GM21390 (cell line): ENCODE data around the gene VILL.
A peak's percentile ranks its signal among the peaks of the same experiment; 100 is the strongest.
"Not testable (repeated sequence)": the region's sequence is repeated elsewhere in the genome, so short reads cannot be mapped to it uniquely, and the experiment has no call there.

Source experiments
- ATAC-seq: cut with Tn5 transposase; IDR thresholded peaks from one replicate; pipeline ENCODE4 v1.9.1; 2021; ENCODE audit not compliant: unreplicated experiment

The VILL gene

DNA sequence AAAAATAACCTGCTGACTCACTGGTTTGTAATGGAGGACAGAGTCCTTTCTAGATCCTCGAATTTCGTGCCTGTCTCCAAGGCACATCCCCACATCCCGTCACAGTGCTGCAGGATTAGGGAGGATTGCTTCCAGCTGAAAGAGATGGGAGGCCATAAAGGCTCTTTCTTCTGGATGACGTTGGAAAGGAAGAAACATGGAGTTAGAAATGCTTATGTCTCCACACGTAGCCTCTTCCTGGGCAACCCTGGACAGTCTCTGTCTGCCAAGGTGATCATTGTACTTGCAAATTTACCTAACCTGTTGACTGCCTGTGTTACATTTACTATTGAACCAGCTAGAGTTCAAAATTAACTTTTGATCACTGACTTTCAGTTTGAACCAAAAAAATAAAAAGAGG, 27.6 kb upstream of the VILL start:
- ATAC-seq: no peak

DNA sequence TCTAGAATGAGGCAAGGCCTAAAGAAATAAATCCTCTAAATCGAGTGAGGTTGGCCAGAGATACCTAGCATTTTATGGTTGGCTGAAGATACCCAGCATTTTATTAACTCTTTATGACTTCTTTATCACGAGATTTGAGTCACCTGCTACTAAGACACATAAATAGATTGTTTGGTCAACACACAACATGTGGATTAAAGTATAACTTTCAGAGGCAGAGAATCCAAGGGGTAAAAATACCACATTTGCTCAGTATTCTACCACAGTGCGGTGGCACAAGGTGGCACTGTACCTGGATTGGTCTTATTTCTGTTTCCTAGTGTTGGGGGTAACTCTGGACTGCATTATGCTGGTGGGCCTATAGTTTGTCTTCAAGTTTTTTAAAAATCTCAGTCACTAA, 27.0 kb upstream of the VILL start:
- ATAC-seq: no peak

- ATAC-seq: no peak
Measured at GRCh38 chr3:37964146-37964545, 26.4 kb upstream of the VILL start.

DNA sequence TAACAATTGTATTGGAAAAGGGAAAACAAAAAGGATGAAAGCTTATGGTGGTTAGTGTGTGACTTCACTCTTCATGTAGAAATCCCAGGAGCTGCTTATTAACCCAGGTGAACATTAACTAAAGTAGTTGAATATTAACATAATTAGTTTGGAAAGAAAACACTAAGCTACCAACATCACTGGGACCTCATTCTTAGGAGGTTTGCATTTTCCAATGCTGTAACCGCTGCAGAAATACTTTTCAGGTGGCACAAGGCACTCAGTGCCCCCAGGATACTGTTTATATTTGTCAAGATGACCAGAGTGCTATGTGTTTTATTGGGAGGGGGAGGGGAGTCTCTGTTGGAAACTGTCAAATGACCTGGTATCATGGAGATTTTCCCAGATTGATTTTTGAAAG, 25.9 kb upstream of the VILL start:
- no peak for ATAC-seq

GRCh38 chr3:37967260-37967881, 23.2 kb upstream of the VILL start:
- ATAC-seq: peak; percentile 66

- ATAC-seq: no peak
Measured at GRCh38 chr3:37968199-37968598, 22.4 kb upstream of the VILL start.

DNA sequence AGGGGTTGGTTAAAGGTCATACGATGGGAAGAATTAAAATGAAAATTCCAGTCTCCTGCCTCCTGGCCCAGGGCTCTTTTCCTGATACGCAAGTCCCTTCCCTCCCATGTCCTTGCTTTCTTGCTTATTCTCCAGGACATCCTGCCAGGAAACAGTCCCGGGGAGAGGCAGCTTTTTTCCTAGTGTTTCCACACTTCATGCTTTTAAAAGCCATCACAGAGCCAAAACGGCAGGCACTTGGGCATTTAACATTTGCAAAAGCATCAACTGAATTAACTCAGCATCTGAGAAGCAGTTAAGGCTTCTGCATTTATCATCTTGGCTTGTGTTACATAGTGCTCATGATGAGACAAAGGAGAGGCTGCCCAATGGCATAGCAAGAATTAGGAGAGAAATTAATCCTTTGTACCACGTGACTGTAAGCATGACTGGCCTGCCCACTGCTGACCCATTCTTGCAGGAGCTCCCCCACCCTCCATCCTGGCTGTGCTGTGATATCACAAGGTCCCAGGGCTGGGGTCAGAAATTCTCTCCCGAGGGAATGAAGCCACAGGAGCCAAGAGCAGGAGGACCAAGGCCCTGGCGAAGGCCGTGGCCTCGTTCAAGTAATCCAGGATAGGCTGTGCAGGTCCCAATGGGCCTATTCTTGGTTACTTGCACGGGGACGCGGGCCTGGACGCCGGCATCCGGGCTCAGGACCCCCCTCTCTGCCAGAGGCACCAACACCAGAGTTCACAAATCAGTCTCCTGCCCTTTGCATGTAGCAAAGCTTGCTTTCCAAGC, 21.6 kb upstream of the VILL start:
- no peak for ATAC-seq

DNA sequence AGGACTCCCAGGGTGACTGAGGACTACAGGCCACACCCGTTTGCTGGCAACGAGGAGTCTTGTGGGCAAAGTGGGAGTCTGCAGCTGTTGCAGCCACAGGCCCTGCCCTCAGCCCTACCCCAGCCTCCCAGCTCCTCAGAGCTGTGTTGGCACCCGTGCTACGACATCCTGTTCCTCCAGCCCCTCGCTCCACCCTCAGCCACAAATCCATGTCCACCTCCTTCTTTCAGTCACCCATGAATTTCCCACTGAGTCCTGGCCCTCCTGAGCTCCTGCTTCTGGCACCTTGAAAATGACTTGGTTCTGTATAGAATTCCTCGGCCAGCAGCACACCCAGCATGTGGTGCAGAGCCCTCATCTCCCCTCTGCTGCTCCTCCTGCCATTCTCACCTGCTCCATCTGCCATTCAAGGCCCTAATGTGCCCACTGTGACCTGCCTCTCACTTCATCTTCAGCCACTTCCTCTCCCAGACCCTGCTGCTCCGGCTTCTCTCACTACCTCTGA, 20.9 kb upstream of the VILL start:
- ATAC-seq: no peak

GRCh38 chr3:37970802-37971201, 19.8 kb upstream of the VILL start:
- ATAC-seq: no peak

DNA sequence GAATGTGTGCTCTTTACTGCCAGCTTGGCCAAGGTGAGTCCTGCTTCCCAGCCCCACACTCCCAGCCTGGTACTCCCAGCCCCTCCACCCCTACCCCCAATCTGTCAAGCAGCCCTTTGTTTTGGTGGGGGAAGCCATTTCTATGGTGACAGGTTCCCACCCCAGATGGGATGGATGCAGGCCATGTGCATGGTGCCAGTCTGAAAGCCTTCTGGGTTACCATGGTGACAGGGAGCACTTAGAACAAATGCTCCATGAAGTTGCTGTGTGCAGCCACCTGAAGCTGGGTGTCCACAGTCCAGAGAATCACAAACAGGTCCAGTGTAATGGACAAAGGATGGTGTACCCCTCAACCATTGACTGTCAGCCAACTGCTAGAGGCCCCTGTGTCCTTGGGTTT, 19.1 kb upstream of the VILL start:
- ATAC-seq: no peak

GRCh38 chr3:37972056-37972455, 18.5 kb upstream of the VILL start:
- not testable (repeated sequence) for ATAC-seq

- no peak for ATAC-seq
Measured at GRCh38 chr3:37973246-37974054, 17.1 kb upstream of the VILL start.

DNA sequence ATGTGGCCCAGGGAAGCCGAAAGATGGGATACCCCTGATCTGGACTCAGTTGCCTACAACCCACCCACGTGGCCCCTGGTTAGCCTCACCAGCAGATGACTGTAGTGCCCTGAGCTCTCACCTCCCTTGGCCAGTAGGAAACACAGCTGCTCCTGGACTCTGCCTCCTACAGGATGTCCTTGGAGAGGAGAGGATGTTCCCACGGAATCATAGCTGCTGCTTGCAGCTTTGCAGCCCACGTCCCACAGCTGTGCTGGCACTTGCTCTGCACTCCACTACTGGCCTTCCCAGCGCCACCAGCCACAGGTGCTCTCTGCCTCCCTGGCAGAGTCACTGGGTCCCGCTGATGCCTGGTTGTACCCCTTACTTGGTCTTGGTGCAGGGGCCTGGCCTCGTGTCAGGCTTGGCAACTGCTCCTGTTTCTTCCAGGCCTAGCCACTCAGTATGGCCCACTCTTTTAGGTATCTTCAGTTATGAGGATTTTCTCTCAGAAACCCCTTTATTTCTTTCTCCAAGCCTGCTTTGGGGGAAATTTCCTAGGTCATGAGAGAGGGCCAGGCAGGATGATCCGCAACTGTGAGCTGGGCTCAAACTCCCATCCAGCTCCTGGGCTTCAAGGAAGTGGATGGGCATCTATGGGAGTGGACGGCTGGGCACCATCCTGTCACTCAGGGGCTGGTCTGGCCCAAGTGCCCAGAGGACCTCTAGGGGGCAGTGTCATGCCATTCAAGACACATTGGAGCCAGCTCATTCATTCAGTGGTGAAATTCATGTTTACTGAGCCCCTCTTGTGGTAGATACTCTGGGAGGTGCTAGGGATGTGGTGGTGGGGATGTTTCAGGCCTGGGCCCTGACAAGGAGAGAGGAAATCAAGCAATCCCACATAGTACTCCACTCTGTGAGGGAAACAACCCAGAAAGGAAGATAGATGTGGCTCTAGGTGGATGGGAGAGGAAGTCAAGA, 16.2 kb upstream of the VILL start:
- ATAC-seq: peak; percentile 69

DNA sequence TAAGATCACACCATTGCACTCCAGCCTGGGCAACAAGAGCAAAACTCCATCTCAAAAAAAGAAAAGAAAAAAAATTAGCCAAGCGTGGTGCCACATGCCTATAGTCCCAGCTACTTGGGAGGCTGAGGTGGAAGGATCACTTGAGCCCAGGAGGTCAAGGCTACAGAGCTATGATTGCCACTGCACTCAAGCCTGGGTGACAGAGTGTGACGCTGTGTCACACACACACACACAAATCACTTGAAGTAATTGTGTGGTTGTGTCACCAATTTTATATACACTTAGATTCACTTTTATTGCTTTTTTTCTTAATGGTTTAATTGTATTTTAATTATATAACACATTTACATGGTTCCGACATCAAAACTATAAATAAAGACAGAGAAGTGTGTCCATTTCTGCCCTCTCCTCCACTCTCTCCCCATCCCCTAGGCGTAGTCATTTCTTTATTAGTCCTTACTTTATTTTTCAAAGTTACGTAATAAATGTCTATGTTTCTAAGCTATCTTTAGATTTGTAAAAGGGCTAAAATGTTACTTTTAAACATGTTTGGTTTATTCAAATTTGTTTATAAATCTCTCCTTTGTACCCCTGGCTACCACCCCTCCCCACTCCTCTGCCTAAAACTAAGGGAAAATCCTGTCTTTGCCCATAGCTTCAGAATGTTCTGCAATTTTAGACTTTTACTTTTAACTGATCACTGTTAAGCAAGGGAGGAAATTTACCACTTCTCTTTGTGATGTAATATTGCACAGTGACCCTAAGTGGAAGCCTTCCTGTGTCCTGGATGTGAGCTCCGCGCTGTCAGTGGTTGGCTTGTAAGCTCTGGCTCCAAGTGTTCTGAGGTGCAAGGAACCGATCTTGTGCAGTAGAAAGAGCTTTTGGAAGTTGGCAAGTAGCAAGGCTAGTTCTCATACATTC, 10.8 kb upstream of the VILL start:
- no peak for ATAC-seq

GRCh38 chr3:37980462-37981347, 9.9 kb upstream of the VILL start:
- ATAC-seq: no peak

DNA sequence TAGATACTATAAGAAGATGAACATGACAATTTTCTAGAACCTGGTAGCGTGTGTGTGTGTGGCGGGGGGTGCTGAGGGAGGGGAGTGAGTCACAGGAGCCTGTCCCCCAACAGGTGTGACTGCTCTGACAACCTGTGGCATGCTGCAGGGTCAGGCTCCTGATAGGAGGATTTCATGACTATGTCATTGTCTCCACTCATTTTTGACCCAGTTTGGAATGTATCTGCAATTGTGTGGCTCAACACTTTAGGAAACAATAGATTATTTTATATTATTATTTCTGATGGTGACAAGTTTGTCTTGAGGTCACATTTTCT, 9.3 kb upstream of the VILL start:
- no peak for ATAC-seq

DNA sequence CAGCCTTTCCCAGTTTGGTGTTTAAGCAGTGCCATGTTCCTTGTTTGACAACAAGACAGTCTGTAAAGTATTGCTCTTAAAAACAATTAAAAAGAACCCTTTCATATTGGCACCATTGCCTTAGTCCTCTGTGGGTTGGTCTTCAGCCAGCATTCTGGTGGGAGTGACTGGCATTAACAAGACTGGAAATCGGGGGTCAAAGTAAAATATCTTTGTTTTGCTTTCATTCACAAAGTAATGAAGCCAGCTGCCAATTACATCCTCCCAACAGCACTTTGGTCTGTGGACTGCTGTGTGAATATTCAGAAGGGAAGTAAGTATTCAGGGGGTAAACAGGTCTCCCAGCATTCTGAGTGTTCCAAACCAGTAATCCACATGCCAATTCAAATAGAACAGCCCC, 8.3 kb upstream of the VILL start:
- no peak for ATAC-seq

GRCh38 chr3:37984051-37984450, 6.5 kb upstream of the VILL start:
- ATAC-seq: no peak

DNA sequence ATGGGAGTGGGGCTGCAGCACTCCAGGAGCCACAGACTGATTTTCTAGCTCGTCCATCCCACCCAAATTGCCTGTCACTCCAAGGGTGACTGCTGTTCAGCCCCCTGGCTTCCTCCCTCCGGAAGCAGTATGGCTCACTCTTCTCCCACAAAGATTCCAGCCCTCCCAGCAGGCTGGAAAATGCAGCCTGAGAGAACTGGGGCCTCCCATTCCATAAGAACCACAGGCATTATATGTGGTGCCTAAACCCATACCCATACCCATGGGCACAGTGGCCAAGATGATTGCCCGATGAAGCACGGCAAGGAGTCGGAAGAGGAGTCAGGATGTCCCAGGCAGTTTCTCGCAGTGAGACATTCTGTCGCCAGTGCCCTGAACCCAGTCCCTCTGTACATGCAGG, 6.0 kb upstream of the VILL start:
- ATAC-seq: no peak
